DMS79 treated with DMSO at 0.1 percent for 48 hours (cell line): ENCODE measurements around the gene TBCD.
A peak's percentile ranks its signal among the peaks of the same experiment; 100 is the strongest.

Experiments
- DNase-seq: peaks from one replicate; lab custom pipeline; 2025; lab: John Stamatoyannopoulos, UW

The TBCD gene

GRCh38 chr17:82832881-82833475, 81.1 kb downstream of the TBCD start:
- no peak for DNase-seq

GRCh38 chr17:82835122-82835521, 83.3 kb downstream of the TBCD start:
- DNase-seq = no peak

- DNase-seq = peak; percentile 59
Observed at GRCh38 chr17:82835766-82836512, 84.1 kb downstream of the TBCD start.

GRCh38 chr17:82836823-82837357, 85.0 kb downstream of the TBCD start:
- DNase-seq = peak; percentile 40

GRCh38 chr17:82837586-82838320, 85.9 kb downstream of the TBCD start:
- DNase-seq = peak; percentile 31

- peak; percentile 26 for DNase-seq
Observed at GRCh38 chr17:82838386-82839063, 86.7 kb downstream of the TBCD start.

- DNase-seq = peak; percentile 58
Observed at GRCh38 chr17:82839617-82840292, 87.9 kb downstream of the TBCD start, which contains the start of gene ZNF750. ZNF750 (minus strand) TSS chr17:82840022; CDS start chr17:82832454, 7,568 bp downstream.

- no peak for DNase-seq
Observed at GRCh38 chr17:82840431-82840831, 88.6 kb downstream of the TBCD start.

GRCh38 chr17:82841921-82842596, 90.2 kb downstream of the TBCD start:
- DNase-seq = no peak

GRCh38 chr17:82843904-82844680, 92.2 kb downstream of the TBCD start:
- no peak for DNase-seq

- DNase-seq = no peak
Observed at GRCh38 chr17:82844796-82845162, 92.9 kb downstream of the TBCD start.

- DNase-seq = no peak
Observed at GRCh38 chr17:82845163-82845807, 93.4 kb downstream of the TBCD start.

- DNase-seq = no peak
Observed at GRCh38 chr17:82846061-82846691, 94.3 kb downstream of the TBCD start.

- peak; percentile 58 for DNase-seq
Observed at GRCh38 chr17:82848022-82848592, 96.2 kb downstream of the TBCD start.

- DNase-seq = no peak
Observed at GRCh38 chr17:82849076-82849945, 97.4 kb downstream of the TBCD start.

- no peak for DNase-seq
Observed at GRCh38 chr17:82851381-82851780, 99.5 kb downstream of the TBCD start.

GRCh38 chr17:82854226-82854625, 102.4 kb downstream of the TBCD start:
- no peak for DNase-seq

- DNase-seq = no peak
Observed at GRCh38 chr17:82856361-82856760, 104.5 kb downstream of the TBCD start.
